WTC11 (cell line): Measurements from ENCODE around the gene COG1. TPM values are rescaled to one million over a fixed set of nuclear protein-coding genes. Genes with fewer than 3 reads are reported as not detected.

Source experiments
- ATAC-seq: fragments of 200-7000 bp; cut with Tn5 transposase; 2 replicates; pipeline ENCODE4 v1.10.0; 2021; ENCODE audit warnings: mild to moderate bottlenecking, moderate library complexity
- CTCF ChIA-PET: fragments of 300-600 bp; sonication (Branson Sonifier 250); formaldehyde crosslinking; loops from one replicate; lab custom pipeline; 2021; ENCODE audit warnings: antibody characterized with exemption; lab: Charles Lee
- POLR2A ChIA-PET: fragments of 350-600 bp; sonication (Branson Sonifier 250); formaldehyde crosslinking; loops from one replicate; lab custom pipeline; 2021; ENCODE audit warnings: antibody characterized with exemption; lab: Charles Lee
- DNase-seq: peaks from one replicate; pipeline ENCODE4 v3.0.0; 2021; ENCODE audit warnings: low spot score
- H3K27ac Mint-ChIP-seq: 2 replicates; pipeline ENCODE4 v1.8.0; 2021; ENCODE audit warnings: mixed read lengths
- H3K27me3 Mint-ChIP-seq: 2 replicates; pipeline ENCODE4 v1.8.0; 2021; ENCODE audit warnings: low read depth, mild to moderate bottlenecking, moderate library complexity, mixed read lengths
- H3K36me3 Mint-ChIP-seq: 2 replicates; pipeline ENCODE4 v1.8.0; 2021; ENCODE audit warnings: mixed read lengths
- H3K4me1 Mint-ChIP-seq: 2 replicates; pipeline ENCODE4 v1.8.0; 2022; ENCODE audit warnings: mixed read lengths
- H3K4me3 Mint-ChIP-seq: 2 replicates; pipeline ENCODE4 v1.8.0; 2021; ENCODE audit warnings: mild to moderate bottlenecking, moderate library complexity, mixed read lengths
- H3K9me3 Mint-ChIP-seq: 2 replicates; pipeline ENCODE4 v1.8.0; 2021; ENCODE audit warnings: mixed read lengths
- ATF3 ChIP-seq: sonication (generic); formaldehyde crosslinking; conservative IDR thresholded peaks from 2 replicates; pipeline ENCODE4 v1.8.1; 2022; ENCODE audit warnings: mild to moderate bottlenecking, missing genetic modification reagents
- CTCF ChIP-seq: fragments of 200-600 bp; IDR thresholded peaks from 2 replicates; pipeline ENCODE4 v1.8.0; 2022; ENCODE audit warnings: antibody characterized with exemption
- EMX1 ChIP-seq: fragments of 250-450 bp; sonication (Bioruptor Pico); IDR thresholded peaks from 2 replicates; pipeline ENCODE4 v1.8.0; 2021; ENCODE audit warnings: mild to moderate bottlenecking
- ESRRA ChIP-seq: sonication (generic); formaldehyde crosslinking; IDR thresholded peaks from 2 replicates; pipeline ENCODE4 v1.8.1; 2022; ENCODE audit warnings: mild to moderate bottlenecking, missing genetic modification reagents, borderline replicate concordance
- ETV6 ChIP-seq: sonication (generic); formaldehyde crosslinking; IDR thresholded peaks from 2 replicates; pipeline ENCODE4 v1.8.1; 2022; ENCODE audit warnings: mild to moderate bottlenecking, missing genetic modification reagents
- GABPB1 ChIP-seq: sonication (generic); formaldehyde crosslinking; IDR thresholded peaks from 2 replicates; pipeline ENCODE4 v1.8.1; 2023; ENCODE audit warnings: mild to moderate bottlenecking, missing genetic modification reagents
- GRHL2 ChIP-seq: fragments of 250-450 bp; sonication (Bioruptor Pico); IDR thresholded peaks from 2 replicates; pipeline ENCODE4 v1.8.0; 2022; ENCODE audit warnings: mild to moderate bottlenecking, moderate library complexity; ENCODE audit not compliant: insufficient replicate concordance, severe bottlenecking
- MXD4 ChIP-seq: fragments of 250-450 bp; sonication (Bioruptor Pico); IDR thresholded peaks from 2 replicates; pipeline ENCODE4 v1.8.0; 2021; ENCODE audit warnings: mild to moderate bottlenecking, moderate library complexity, borderline replicate concordance
- MYBL2 ChIP-seq: sonication (generic); formaldehyde crosslinking; IDR thresholded peaks from 2 replicates; pipeline ENCODE4 v1.8.1; 2023; ENCODE audit warnings: mild to moderate bottlenecking, moderate library complexity, missing genetic modification reagents
- NR1H2 ChIP-seq: sonication (generic); formaldehyde crosslinking; IDR thresholded peaks from 2 replicates; pipeline ENCODE4 v1.9.0; 2021; ENCODE audit warnings: mild to moderate bottlenecking, moderate library complexity, missing genetic modification reagents
- NR2C2 ChIP-seq: sonication (generic); formaldehyde crosslinking; IDR thresholded peaks from 2 replicates; pipeline ENCODE4 v1.8.0; 2022; ENCODE audit warnings: mild to moderate bottlenecking, missing genetic modification reagents
- OVOL2 ChIP-seq: fragments of 250-450 bp; sonication (Bioruptor Pico); IDR thresholded peaks from 2 replicates; pipeline ENCODE4 v1.9.0; 2021; ENCODE audit warnings: mild to moderate bottlenecking, borderline replicate concordance
- RORB ChIP-seq: fragments of 250-450 bp; sonication (Bioruptor Pico); IDR thresholded peaks from 2 replicates; pipeline ENCODE4 v1.9.0; 2021; ENCODE audit warnings: mild to moderate bottlenecking
- USF2 ChIP-seq: sonication (generic); formaldehyde crosslinking; IDR thresholded peaks from 2 replicates; pipeline ENCODE4 v1.8.1; 2023; ENCODE audit warnings: mild to moderate bottlenecking, missing genetic modification reagents, moderate library complexity
- ZNF281 ChIP-seq: sonication (generic); formaldehyde crosslinking; IDR thresholded peaks from 2 replicates; pipeline ENCODE4 v1.8.0; 2023; ENCODE audit warnings: mild to moderate bottlenecking, missing genetic modification reagents
- ZNF317 ChIP-seq: sonication (generic); formaldehyde crosslinking; IDR thresholded peaks from 2 replicates; pipeline ENCODE4 v1.8.1; 2023; ENCODE audit warnings: low read depth, mild to moderate bottlenecking, moderate library complexity, missing genetic modification reagents, borderline replicate concordance
- total RNA-seq: library from RNA; stranded (reverse); gene quantifications from 3 replicates; pipeline ENCODE4 v1.2.3, GENCODE V29; 2021

COG1 gene
- total RNA-seq, 1 experiment from 2014 or later = 22.6 TPM

- TF ChIP-seq CTCF (no peak), OVOL2 (CRISPR knock-in tag) (no peak), NR1H2 (CRISPR knock-in tag) (no peak), ZNF281 (CRISPR knock-in tag) (no peak), NR2C2 (CRISPR knock-in tag) (no peak), GRHL2 (CRISPR knock-in tag) (no peak), ESRRA (no peak), USF2 (CRISPR knock-in tag) (no peak)
- TF ChIP-seq, all 79 proteins: peak for 0
Measured at GRCh38 chr17:73203788-73204479, 11.1 kb downstream of the COG1 start (continued).

- ATAC-seq = no peak
- no peaks in the 10 kb centered on the region for H3K9me3 Mint-ChIP-seq
- no peak overlapping the region for H3K27ac Mint-ChIP-seq
- no peaks in the 10 kb centered on the region for H3K27me3 Mint-ChIP-seq
- no peak for DNase-seq
- POLR2A ChIA-PET = no interaction called here
- no peak for TF ChIP-seq EMX1 (CRISPR knock-in tag)
- TF ChIP-seq GABPB1 (CRISPR knock-in tag) = 0 out of 2 replicates have a peak, but pooled peaks have one; percentile 35
- TF ChIP-seq RORB (CRISPR knock-in tag) = no peak
- TF ChIP-seq, all 79 proteins: peak for 1
- Mint-ChIP-seq H3K4me1 (no peaks in the 10 kb centered on the region), H3K36me3 (peaks cover 70% of the 10 kb centered on the region), H3K4me3 (no peak overlapping the region)
- CTCF ChIA-PET = no interaction called here
Measured at GRCh38 chr17:73205459-73205961, 12.7 kb downstream of the COG1 start.

- TF ChIP-seq ETV6 (CRISPR knock-in tag) (no peak), ZNF317 (CRISPR knock-in tag) (no peak)
- H3K27ac Mint-ChIP-seq = peak overlapping the region; percentile 28; the same call in 1 of the 2 replicates
- DNase-seq (no peak), ATAC-seq (no peak)
- no peaks in the 10 kb centered on the region for H3K27me3 Mint-ChIP-seq
- H3K4me3 Mint-ChIP-seq = no peak overlapping the region
- ChIA-PET CTCF (interaction anchor here (4.3 kb wide), 1 partner anchor 12 kb away, joined by 16 read pairs; no protein-coding TSS in a partner anchor), POLR2A (no interaction called here)
- H3K9me3 Mint-ChIP-seq = no peaks in the 10 kb centered on the region
- no peaks in the 10 kb centered on the region for H3K4me1 Mint-ChIP-seq
- peaks cover 52% of the 10 kb centered on the region for H3K36me3 Mint-ChIP-seq
Measured at GRCh38 chr17:73208139-73208827, 15.4 kb downstream of the COG1 start.

GRCh38 chr17:73209436-73209835 lies 16.6 kb downstream of the COG1 start:
- CTCF ChIA-PET = interaction anchor here (4.3 kb wide), 1 partner anchor 13 kb away, joined by 16 read pairs; no protein-coding TSS in a partner anchor

More at GRCh38 chr17:73209436-73209835, 16.6 kb downstream of the COG1 start:
- Mint-ChIP-seq H3K27me3 (no peaks in the 10 kb centered on the region), H3K4me3 (no peak overlapping the region), H3K36me3 (peaks cover 47% of the 10 kb centered on the region), H3K4me1 (no peaks in the 10 kb centered on the region)
- POLR2A ChIA-PET = interaction anchor here (0.7 kb wide), 1 partner anchor 40 kb away, joined by 3 read pairs; no protein-coding TSS in a partner anchor
- ATAC-seq (no peak), DNase-seq (no peak)
- TF ChIP-seq ATF3 (CRISPR knock-in tag) = no peak
- TF ChIP-seq MYBL2 = no peak
- TF ChIP-seq MXD4 = no peak
- TF ChIP-seq, all 79 proteins: peak for 0
- Mint-ChIP-seq H3K27ac (no peak overlapping the region; the same call in 1 of the 2 replicates), H3K9me3 (no peaks in the 10 kb centered on the region)
